ENCODE data around the gene PICALM. TPM values are rescaled to one million over a fixed set of nuclear protein-coding genes. Genes with fewer than 3 reads are reported as not detected.

The PICALM gene
- total and polyA plus RNA-seq, 12 donors: 33.9 to 217 (median 116) TPM

GRCh38 chr11:86063536-86063935 lies 5.3 kb downstream of the PICALM start:
- TF ChIP-seq POLR2A (IDR thresholded peaks at IDR 0.05): no peak
- TF ChIP-seq, protein P1, sequence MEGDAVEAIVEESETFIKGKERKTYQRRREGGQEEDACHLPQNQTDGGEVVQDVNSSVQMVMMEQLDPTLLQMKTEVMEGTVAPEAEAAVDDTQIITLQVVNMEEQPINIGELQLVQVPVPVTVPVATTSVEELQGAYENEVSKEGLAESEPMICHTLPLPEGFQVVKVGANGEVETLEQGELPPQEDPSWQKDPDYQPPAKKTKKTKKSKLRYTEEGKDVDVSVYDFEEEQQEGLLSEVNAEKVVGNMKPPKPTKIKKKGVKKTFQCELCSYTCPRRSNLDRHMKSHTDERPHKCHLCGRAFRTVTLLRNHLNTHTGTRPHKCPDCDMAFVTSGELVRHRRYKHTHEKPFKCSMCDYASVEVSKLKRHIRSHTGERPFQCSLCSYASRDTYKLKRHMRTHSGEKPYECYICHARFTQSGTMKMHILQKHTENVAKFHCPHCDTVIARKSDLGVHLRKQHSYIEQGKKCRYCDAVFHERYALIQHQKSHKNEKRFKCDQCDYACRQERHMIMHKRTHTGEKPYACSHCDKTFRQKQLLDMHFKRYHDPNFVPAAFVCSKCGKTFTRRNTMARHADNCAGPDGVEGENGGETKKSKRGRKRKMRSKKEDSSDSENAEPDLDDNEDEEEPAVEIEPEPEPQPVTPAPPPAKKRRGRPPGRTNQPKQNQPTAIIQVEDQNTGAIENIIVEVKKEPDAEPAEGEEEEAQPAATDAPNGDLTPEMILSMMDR (IDR thresholded peaks at IDR 0.05): no peak
- Histone ChIP-seq H3K27me3 (no peaks in the 10 kb centered on the region), H3K4me1 (replicated peaks in 1 of 2) (peaks cover 18 to 65% of the 10 kb centered on the region in 2 donors), H3K4me3 (peak overlapping the region in 1 of 4 donors; percentile 32), H3K9me3 (replicated peaks in 1 of 3) (no peaks in the 10 kb centered on the region), H3K36me3 (replicated peaks in 1 of 2) (no peaks in the 10 kb centered on the region), H3K27ac (peak overlapping the region in 2 of 5 donors; percentile 18)
- intact Hi-C loops (cut with DNase I): no loop called here
- 21 to 31% (median 27%) methylated on average over 1 of the region's 1 CpG for WGBS, 4 donors
- no peak for DNase-seq

DNA sequence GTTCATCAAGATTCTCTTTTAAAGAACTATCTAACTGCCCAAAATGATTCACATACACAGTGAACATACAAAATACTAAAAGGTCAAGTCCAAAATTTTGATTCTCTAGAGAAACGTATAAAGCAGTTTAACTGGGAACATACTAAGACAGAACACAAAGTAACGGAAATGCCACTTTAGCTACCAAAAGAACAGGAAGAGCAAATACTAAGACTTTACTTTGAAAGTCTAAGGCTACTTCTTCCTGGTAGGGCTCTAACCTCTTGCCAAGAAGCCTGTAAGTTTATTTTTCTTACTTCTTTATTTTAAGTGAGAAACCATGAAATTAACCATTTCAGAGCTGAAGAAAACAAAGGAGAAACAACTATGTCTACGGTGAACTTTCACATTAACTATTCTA lies 6.2 kb downstream of the PICALM start:
- peak overlapping the region in 1 of 4 donors; percentile 32 for H3K4me3 ChIP-seq

DNA sequence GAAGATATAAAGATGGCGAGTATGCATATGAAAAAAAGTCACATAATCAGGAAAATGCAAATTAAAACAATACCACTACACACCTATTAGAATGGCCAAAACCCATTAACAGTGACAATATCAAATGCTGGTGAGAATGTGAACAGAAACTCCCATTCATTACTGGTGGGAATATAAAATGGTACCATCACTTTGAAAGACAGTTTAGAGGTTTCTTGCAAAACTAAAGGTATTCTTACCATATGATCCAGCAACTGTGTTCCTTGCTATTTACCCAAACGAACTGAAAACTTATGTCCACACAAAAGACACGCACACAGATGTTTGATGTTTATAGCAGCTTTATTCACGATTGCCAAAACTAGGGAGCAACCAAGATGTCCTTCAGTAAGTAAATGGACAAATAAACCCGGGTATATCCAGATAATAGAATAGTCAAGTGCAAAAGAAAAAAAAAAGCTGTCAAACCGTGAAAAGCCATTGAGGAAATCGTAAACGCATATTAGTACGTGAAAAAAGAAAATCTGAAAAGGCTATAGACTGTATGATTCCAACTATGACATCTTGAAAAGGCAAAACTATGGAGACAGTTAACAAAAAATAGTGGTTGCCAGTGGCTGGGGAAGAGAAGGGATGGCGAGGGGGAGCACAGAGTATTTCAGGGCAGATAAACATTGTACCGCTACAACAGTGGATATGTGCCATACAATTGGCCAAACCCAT lies 7.2 kb downstream of the PICALM start:
- H3K36me3 ChIP-seq (replicated peaks in 1 of 2): no peaks in the 10 kb centered on the region
- no peaks in the 10 kb centered on the region for H3K27me3 ChIP-seq
- H3K4me1 ChIP-seq (replicated peaks in 1 of 2): peaks cover 12 to 73% of the 10 kb centered on the region in 2 donors
- intact Hi-C loops (cut with DNase I): no loop called here
- TF ChIP-seq, protein P1 (IDR thresholded peaks at IDR 0.05): no peak
- no peak for TF ChIP-seq POLR2A (IDR thresholded peaks at IDR 0.05)
- peak overlapping the region in 1 of 4 donors; percentile 32 for H3K4me3 ChIP-seq
- no peaks in the 10 kb centered on the region for H3K9me3 ChIP-seq (replicated peaks in 1 of 3)
- no peak for DNase-seq
- 86 to 88% (median 88%) methylated on average over 11 of the region's 11 CpGs for WGBS, 4 donors
- H3K27ac ChIP-seq: peak overlapping the region in 2 of 5 donors; percentile 18 to 59

More for the DNA sequence above, 6.2 kb downstream of the PICALM start:
- TF ChIP-seq POLR2A (IDR thresholded peaks at IDR 0.05): no peak
- TF ChIP-seq, protein P1 (IDR thresholded peaks at IDR 0.05): no peak
- Histone ChIP-seq H3K36me3 (replicated peaks in 1 of 2) (no peaks in the 10 kb centered on the region), H3K27me3 (no peaks in the 10 kb centered on the region), H3K9me3 (replicated peaks in 1 of 3) (no peaks in the 10 kb centered on the region), H3K27ac (peak overlapping the region in 1 of 5 donors; percentile 18), H3K4me1 (replicated peaks in 1 of 2) (peaks cover 18 to 73% of the 10 kb centered on the region in 2 donors)
- no peak for DNase-seq
- intact Hi-C loops (cut with DNase I): no loop called here
- 39 to 49% (median 44%) methylated on average over 3 of the region's 3 CpGs for WGBS, 4 donors

DNA sequence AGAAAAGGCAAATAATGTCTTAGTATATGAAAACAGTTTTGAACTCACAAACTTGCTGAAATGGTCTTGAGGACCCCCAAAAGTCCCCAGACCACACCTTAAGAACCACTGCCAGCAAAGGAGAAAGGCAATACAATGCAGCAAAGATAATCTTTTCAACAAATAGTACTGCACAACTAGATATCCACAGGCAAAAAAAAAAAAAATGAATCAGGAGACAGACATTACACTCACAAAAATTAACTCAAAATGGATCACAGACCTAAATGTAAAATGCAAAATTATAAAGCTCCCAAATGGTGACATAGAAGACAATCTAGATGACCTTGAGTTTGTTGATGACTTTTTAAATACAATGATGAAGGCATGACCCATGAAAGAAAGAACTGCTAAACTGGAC lies 8.3 kb downstream of the PICALM start:
- Histone ChIP-seq H3K27ac (no peak overlapping the region), H3K4me1 (replicated peaks in 1 of 2) (peaks cover 12 to 70% of the 10 kb centered on the region in 2 donors), H3K9me3 (replicated peaks in 1 of 3) (no peaks in the 10 kb centered on the region), H3K27me3 (no peaks in the 10 kb centered on the region), H3K36me3 (replicated peaks in 1 of 2) (no peaks in the 10 kb centered on the region), H3K4me3 (no peak overlapping the region)
- DNase-seq: no peak
- no peak for TF ChIP-seq POLR2A (IDR thresholded peaks at IDR 0.05)
- TF ChIP-seq, protein P1 (IDR thresholded peaks at IDR 0.05): no peak
- intact Hi-C loops (cut with DNase I): no loop called here

All from adrenal gland (tissue), 12 donors.